K562 (cell line): ENCODE measurements around the gene WDR20. TPM values are rescaled to one million over a fixed set of nuclear protein-coding genes. Genes with fewer than 3 reads are reported as not detected.

Experiments
- SAFB ChIP-seq: fragments of 200-400 bp; formaldehyde crosslinking; IDR thresholded peaks from 2 replicates; pipeline ENCODE4 v1.6.1; 2017; ENCODE audit warnings: low read depth, low read length, borderline replicate concordance
- polyA plus RNA-seq, 8 experiments: library from polyadenylated mRNA; depleted of rRNA in 4 of 8; stranded (reverse) in 5 of 8; unstranded in 3 of 8; fragments of >200 nt; fragmentation: Nextera tagmentation in 2 of 8; fragmentation: Illumina TruSeq in 1 of 8; extraction: Ambion mirVana in 2 of 8; extraction: Trizol in 1 of 8; gene quantifications; 2 replicates each; pipeline versions ENCODE4 v1.2.1 to v1.2.3, GENCODE V29; 2011 to 2014; ENCODE audit warnings: inconsistent platforms in 1 of 8, missing spikeins in 1 of 8
- total RNA-seq, 7 experiments: library from RNA; depleted of rRNA in 6 of 7; stranded (reverse); fragments of >200 nt in 6 of 7; fragmentation: Illumina TruSeq in 2 of 7; extraction: Trizol in 2 of 7; gene quantifications; 2 replicates each; pipeline versions ENCODE4 v1.2.1 to v1.2.3, GENCODE V29; 2011 to 2021; ENCODE audit warnings: low replicate concordance in 1 of 7
- TF ChIP-seq, protein P1 (sequence below), 2 experiments: fragments of 450-650 bp in 1 of 2; sonication (generic) in 1 of 2; formaldehyde crosslinking in 1 of 2; IDR thresholded peaks; 2 replicates each; pipeline versions ENCODE4 v1.7.1 to v1.9.0; 2016 to 2022; ENCODE audit warnings: inconsistent platforms in 1 of 2, mild to moderate bottlenecking in 1 of 2, missing genetic modification reagents in 1 of 2

Gene WDR20
- total and polyA plus RNA-seq, 9 of the 15 experiments (the other 6 are each of a cell fraction or from before 2014, with no cell fraction given): 7.0 to 15.3 (median 11.8) TPM

DNA sequence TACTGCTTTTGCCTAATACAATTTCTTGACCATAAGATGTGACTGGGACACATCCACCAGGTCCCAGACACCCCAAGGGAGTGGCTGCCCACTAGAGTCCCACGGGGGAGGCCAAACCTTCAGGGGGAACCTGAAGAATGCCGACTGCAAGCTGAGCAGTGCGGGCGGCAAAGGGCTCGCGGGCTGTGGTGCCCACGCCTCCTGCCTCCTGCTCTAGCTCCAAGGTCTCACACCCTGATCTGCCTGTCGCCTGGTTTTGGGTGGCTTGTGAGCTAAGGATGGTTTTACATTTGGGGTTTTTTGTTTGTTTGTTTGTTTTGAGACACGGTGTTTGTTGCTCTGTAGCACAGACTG lies 90.0 kb downstream of the WDR20 start (continued):
- TF ChIP-seq, protein P1, sequence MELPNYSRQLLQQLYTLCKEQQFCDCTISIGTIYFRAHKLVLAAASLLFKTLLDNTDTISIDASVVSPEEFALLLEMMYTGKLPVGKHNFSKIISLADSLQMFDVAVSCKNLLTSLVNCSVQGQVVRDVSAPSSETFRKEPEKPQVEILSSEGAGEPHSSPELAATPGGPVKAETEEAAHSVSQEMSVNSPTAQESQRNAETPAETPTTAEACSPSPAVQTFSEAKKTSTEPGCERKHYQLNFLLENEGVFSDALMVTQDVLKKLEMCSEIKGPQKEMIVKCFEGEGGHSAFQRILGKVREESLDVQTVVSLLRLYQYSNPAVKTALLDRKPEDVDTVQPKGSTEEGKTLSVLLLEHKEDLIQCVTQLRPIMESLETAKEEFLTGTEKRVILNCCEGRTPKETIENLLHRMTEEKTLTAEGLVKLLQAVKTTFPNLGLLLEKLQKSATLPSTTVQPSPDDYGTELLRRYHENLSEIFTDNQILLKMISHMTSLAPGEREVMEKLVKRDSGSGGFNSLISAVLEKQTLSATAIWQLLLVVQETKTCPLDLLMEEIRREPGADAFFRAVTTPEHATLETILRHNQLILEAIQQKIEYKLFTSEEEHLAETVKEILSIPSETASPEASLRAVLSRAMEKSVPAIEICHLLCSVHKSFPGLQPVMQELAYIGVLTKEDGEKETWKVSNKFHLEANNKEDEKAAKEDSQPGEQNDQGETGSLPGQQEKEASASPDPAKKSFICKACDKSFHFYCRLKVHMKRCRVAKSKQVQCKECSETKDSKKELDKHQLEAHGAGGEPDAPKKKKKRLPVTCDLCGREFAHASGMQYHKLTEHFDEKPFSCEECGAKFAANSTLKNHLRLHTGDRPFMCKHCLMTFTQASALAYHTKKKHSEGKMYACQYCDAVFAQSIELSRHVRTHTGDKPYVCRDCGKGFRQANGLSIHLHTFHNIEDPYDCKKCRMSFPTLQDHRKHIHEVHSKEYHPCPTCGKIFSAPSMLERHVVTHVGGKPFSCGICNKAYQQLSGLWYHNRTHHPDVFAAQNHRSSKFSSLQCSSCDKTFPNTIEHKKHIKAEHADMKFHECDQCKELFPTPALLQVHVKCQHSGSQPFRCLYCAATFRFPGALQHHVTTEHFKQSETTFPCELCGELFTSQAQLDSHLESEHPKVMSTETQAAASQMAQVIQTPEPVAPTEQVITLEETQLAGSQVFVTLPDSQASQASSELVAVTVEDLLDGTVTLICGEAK (IDR thresholded peaks at IDR 0.05): no peak
- TF ChIP-seq, protein P1 (CRISPR knock-in tag; IDR thresholded peaks at IDR 0.05): no peak
- TF ChIP-seq SAFB: no peak
